Muscle of leg (tissue), 11 donors: ENCODE data around the gene TK2. TPM values are rescaled to one million over a fixed set of nuclear protein-coding genes. Genes with fewer than 3 reads are reported as not detected.

ENCODE experiments used
- DNase-seq: peaks from one replicate; pipeline ENCODE4 v3.0.0; 2013
- H3K27ac ChIP-seq: one replicate; pipeline ENCODE4 v1.5.1; 2013; ENCODE audit warnings: mild to moderate bottlenecking, low read length, control low read depth
- H3K27me3 ChIP-seq: one replicate; pipeline ENCODE4 v1.6.1; 2013; ENCODE audit warnings: low read length; ENCODE audit not compliant: control insufficient read depth, insufficient read depth
- H3K36me3 ChIP-seq: one replicate; pipeline ENCODE4 v1.6.1; 2013; ENCODE audit warnings: low read length; ENCODE audit not compliant: control insufficient read depth, insufficient read depth
- H3K4me1 ChIP-seq: one replicate; pipeline ENCODE4 v1.6.1; 2013; ENCODE audit warnings: low read length; ENCODE audit not compliant: control insufficient read depth, insufficient read depth
- H3K4me3 ChIP-seq: one replicate; pipeline ENCODE4 v1.5.1; 2013; ENCODE audit warnings: low read length, control low read depth
- H3K9me3 ChIP-seq: replicated peaks from 2 replicates; pipeline ENCODE4 v1.6.1; 2013; ENCODE audit warnings: low read depth, low read length; ENCODE audit not compliant: control insufficient read depth
- WGBS: methylation state at CpG from one replicate; pipeline ENCODE4 v1.1.5; 2013; ENCODE audit warnings: missing lambda C conversion rate; ENCODE audit not compliant: insufficient coverage; 5-methylcytosine and 5-hydroxymethylcytosine counted together
- polyA plus RNA-seq, 8 donors: library from polyadenylated mRNA; unstranded; fragments of 120-200 nt; gene quantifications; one replicate each; pipeline versions ENCODE4 v1.2.1 to v1.2.3, GENCODE V29; 2013; ENCODE audit warnings: inconsistent platforms in 1 of 8, low replicate concordance in 1 of 8; ENCODE audit not compliant: insufficient read length in 8 of 8, insufficient read depth in 1 of 8
- total RNA-seq: library from RNA; stranded (reverse); fragments of 120-200 nt; gene quantifications from one replicate; pipeline ENCODE4 v1.2.4, GENCODE V29; 2013

TK2 gene
- total and polyA plus RNA-seq, 9 donors: 13.6 to 18.8 (median 15.0) TPM

DNA sequence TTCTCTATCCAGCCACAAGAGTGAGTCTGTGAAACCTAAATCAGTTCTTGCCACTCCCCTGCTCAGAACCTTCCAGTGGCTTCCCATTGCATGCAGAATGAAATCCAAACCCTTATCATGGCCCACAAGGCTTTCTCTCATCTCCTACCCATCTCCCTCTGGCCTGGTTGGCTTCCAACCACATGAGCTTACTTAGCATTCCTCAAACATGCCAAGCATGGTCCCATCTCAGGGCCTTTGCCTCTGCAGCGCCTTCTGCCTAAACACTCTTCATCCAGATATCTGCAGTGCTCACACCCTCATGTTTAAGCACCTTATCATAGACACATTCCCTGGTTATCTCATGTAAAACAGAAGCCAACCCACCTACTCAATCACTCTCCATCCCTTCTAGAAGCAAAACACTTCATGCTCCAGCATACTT is 15.5 kb downstream of the TK2 start:
- no peak for DNase-seq
- Histone ChIP-seq H3K9me3 (no peaks in the 10 kb centered on the region), H3K4me3 (no peak overlapping the region), H3K36me3 (peaks cover 55% of the 10 kb centered on the region), H3K4me1 (no peaks in the 10 kb centered on the region), H3K27me3 (no peaks in the 10 kb centered on the region), H3K27ac (no peak overlapping the region)
- WGBS: 100% methylated on average over 1 of the region's 1 CpG

DNA sequence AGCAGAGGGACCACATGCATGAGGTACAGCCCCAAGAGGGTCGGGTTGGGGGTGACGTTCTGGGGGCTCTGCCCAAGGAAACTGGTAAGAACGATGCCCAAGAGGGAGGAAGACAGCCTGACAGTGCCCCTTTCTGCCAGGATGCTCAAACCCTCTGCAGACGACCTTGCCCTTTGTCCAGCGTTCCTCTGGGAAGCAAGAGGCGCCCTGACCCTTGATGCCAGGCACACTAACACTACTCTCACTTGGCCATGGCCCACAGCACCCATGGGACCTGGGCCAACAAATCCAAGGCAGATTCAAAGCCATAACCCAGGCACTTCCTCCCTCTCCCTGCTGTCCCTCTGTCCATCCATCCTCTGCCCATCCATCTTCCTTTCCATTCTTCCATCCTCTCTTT is 20.4 kb downstream of the TK2 start:
- Histone ChIP-seq H3K36me3 (peaks cover 65% of the 10 kb centered on the region), H3K27ac (no peak overlapping the region)
- 89% methylated on average over 6 of the region's 6 CpGs for WGBS

DNA sequence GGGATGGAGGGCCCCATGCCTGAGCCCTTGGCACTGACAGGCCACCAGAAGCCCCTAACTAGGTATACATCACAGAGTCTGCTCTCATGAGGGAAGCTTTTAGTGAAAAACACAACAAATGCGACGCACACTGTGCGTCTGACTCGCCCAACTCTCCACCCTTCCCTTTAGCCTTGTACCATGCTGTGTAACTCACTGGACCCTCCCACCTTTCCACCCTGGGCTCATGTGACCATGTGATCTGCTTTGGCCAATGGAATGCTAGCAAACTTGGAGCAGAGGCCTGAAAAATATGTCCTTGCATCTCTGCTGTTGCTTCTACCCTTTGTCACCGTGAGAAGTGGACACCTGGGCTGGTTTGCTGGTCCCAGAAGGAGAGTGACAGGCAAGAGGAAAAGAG is 21.6 kb downstream of the TK2 start:
- Histone ChIP-seq H3K9me3 (no peaks in the 10 kb centered on the region), H3K27ac (no peak overlapping the region), H3K4me1 (peaks cover 9% of the 10 kb centered on the region), H3K4me3 (no peak overlapping the region), H3K27me3 (no peaks in the 10 kb centered on the region), H3K36me3 (peaks cover 66% of the 10 kb centered on the region)
- no peak for DNase-seq
- 98% methylated on average over 5 of the region's 5 CpGs for WGBS

More for the DNA sequence above, 20.4 kb downstream of the TK2 start:
- no peak for DNase-seq
- no peaks in the 10 kb centered on the region for H3K27me3 ChIP-seq
- no peaks in the 10 kb centered on the region for H3K9me3 ChIP-seq
- H3K4me3 ChIP-seq: no peak overlapping the region
- peaks cover 3% of the 10 kb centered on the region for H3K4me1 ChIP-seq

DNA sequence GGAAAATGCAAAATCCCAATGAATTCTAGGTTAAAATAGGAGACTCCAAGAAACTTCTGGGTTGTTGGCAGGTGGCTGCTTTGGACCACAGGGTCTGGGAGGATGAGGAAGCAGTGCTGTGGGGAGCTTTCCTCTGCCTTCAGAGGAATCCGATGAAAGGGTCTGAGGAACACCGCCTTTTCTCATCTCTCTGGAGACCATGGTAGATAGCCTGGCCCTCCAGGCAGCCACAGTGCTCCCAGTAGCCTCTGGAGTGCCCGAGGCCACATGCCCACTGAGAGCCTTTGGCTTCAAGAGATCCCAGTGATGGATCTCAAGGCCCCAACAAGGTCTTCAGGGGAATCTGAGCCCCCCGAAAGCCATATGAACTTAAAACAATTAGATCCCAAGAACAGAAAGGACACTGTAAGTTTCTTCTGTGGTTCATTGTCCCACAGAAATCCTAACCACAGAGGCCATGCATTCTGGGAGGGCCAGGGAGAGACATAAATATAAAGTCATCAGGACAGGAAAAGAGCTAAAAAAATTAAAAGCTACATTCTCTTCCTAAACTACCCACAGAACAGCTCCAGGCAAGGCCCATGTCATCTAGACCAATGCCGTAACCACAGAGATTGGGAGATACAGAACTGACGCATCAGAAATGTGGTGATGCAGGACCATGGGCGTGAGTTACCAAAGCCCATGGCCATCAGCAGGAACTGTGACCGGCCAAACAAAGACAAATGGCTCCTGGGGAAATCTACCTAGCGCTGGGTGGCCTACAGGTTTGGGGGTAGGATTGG is 24.3 kb downstream of the TK2 start:
- Histone ChIP-seq H3K9me3 (no peaks in the 10 kb centered on the region), H3K4me3 (no peak overlapping the region), H3K27me3 (no peaks in the 10 kb centered on the region), H3K36me3 (peaks cover 66% of the 10 kb centered on the region), H3K4me1 (peaks cover 25% of the 10 kb centered on the region), H3K27ac (peak overlapping the region; percentile 7)
- DNase-seq: no peak
- WGBS: 92% methylated on average over 7 of the region's 9 CpGs

DNA sequence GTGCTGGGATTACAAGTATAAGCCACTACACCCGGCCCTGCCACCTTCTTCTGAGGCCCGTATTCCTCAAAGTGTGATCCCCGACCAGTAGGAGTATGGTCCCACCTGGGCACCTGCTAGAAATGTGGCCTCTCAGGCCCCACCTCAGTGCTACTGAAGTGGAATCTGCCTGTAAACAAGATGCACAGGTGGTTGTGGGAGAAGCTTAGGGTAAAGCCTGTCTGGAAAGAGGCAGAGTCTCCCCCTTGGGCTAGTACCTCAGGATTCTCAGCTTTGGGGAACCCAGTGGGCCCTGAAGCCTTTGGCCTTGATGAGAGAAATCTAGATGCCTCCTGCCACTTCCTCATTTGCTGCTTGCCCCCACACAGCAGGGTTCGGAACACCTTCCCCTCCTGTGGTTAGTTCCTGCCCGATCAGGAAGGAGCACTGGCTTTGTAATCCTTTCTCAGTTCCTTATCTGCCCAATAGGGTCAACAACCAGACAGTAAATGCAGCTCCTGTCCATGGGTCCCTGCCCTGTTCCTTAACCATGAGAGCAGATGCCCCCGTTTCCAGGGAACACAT is 25.2 kb downstream of the TK2 start:
- H3K4me3 ChIP-seq: no peak overlapping the region
- H3K36me3 ChIP-seq: peaks cover 59% of the 10 kb centered on the region
- peak; percentile 72 for DNase-seq
- H3K9me3 ChIP-seq: no peaks in the 10 kb centered on the region
- WGBS: 71% methylated on average over 5 of the region's 6 CpGs
- H3K27ac ChIP-seq: peak overlapping the region; percentile 72
- H3K27me3 ChIP-seq: no peaks in the 10 kb centered on the region
- H3K4me1 ChIP-seq: peaks cover 34% of the 10 kb centered on the region

DNA sequence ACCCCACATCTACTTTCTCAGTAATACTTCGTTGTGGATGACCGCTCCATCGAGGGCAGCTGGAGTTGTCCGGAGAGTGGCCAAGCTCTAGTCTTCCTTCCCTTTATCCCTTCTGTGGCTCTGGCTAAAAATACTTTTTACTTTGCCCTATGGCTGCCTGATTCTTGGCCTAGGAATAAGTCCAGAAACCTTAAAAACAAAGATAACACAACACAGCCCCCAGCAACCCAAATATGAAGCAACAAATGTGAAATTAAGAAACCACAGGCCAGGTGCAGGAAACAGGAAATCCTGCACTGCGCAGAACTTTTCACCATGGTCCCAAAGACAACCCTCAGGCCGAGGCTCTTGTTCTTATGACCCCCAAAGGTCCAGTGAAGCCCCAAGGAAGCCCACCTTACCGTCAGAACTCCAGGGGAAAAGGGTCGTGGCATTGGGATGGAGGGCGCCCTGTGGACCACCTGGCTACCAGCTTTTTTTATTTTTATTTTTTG is 26.0 kb downstream of the TK2 start:
- WGBS: 63% methylated on average over 8 of the region's 9 CpGs
- H3K9me3 ChIP-seq: no peaks in the 10 kb centered on the region
- no peaks in the 10 kb centered on the region for H3K27me3 ChIP-seq
- H3K4me1 ChIP-seq: peaks cover 39% of the 10 kb centered on the region
- peaks cover 53% of the 10 kb centered on the region for H3K36me3 ChIP-seq
- peak overlapping the region; percentile 72 for H3K27ac ChIP-seq
- H3K4me3 ChIP-seq: no peak overlapping the region
- DNase-seq: peak; percentile 41

DNA sequence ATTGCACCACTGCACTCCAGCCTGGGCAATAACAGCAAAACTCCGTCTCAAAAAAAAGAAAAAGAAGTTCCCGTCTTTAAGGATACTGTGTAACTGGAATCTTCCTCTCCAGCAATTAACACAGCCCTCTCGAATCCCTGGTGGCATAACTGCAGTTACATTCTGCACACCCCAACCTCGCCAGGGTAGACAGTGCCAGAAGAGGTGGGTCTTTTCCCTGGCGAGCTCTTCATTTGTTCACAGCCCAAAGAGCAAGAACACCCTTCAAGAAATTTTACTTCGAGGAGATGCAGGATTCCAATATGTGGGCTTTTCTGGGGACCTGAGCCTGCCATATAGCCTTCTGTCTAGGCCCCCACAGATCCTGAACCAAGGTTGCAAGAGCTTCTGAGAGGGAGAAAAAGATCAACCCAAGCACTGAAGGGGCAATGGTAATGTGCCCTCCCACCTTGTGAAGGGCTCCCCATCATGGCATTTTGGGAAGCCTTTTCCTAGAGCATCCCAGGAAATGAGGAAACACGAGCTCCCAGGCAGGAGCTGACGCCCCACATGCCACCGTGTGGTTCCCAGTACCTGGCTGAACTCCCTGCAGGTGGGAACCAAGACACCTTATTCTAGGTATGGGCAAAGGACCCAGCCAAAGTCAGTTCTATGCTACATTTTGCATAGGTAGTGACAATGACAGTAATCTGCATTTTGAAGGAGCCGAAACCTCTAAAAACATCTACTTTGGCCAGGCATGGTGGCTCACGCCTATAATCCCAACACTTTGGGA is 26.9 kb downstream of the TK2 start:
- peaks cover 45% of the 10 kb centered on the region for H3K36me3 ChIP-seq
- H3K27ac ChIP-seq: peak overlapping the region; percentile 31
- WGBS: 74% methylated on average over 4 of the region's 11 CpGs
- H3K9me3 ChIP-seq: no peaks in the 10 kb centered on the region
- no peaks in the 10 kb centered on the region for H3K27me3 ChIP-seq
- no peak overlapping the region for H3K4me3 ChIP-seq
- no peak for DNase-seq
- H3K4me1 ChIP-seq: peaks cover 42% of the 10 kb centered on the region

DNA sequence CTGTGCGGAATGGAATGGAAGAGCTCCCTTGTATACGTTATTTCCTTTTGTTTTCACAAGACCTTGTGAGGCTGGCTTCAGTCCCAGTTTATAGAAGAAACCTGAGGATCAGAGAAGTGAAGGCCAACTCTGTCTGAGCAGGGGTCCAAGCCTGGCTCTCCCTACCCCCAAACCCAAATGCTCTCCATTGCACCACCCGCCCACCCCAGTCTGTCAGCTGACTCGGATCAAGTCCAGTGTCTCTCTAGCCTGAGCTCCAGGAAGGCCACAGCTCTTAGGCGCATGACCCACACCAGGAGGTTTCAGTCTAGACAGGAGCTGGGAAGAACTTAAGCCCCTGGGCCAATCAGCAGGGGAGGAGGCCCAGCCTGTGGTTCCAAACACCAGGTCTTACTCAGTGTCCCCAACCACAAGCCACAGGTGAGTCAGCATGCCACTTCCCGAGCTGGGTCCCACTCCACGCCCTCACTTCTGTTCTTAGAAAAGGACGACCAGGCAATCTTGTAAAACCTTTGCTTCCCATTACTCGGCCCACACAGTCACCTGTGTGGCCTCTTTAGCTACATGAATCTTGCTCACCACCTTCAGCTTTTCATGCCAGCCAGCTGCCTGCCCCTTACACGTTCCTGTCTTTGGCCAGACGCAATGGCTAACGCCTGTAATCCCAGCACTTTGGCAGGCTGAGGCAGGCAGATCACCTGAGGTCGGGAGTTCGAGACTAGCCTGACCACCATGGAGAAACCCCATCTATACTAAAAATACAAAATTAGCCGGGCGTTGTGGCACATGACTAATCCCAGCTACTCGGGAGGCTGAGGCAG is 27.8 kb downstream of the TK2 start:
- Histone ChIP-seq H3K27ac (peak overlapping the region; percentile 63), H3K27me3 (no peaks in the 10 kb centered on the region), H3K36me3 (peaks cover 41% of the 10 kb centered on the region), H3K4me1 (peaks cover 51% of the 10 kb centered on the region), H3K4me3 (no peak overlapping the region), H3K9me3 (no peaks in the 10 kb centered on the region)
- DNase-seq: no peak
- 88% methylated on average over 11 of the region's 17 CpGs for WGBS

DNA sequence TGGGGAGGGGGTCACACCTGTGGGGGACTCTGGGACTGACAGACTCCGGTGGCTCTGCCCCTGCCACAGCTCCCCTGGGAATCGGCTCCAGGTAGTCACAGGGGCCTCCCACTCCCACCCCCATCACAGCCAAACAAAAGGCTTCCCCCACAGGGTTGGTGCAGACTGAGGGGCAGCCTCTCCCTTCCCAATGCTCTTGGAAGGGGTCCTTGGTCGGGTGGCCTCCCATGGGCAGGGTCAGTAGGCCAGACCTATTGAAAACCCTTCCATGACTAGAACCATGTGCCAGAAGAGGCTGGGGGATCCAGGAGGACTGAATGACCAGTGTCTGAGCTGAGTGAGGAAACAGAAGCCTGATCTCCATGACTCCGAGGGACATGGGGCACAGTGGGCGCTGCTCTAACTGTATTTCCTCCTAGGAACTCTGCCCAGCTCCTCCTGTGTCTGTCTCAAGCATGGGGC is 28.6 kb downstream of the TK2 start:
- peak overlapping the region; percentile 63 for H3K27ac ChIP-seq
- peaks cover 36% of the 10 kb centered on the region for H3K36me3 ChIP-seq
- H3K4me1 ChIP-seq: peaks cover 60% of the 10 kb centered on the region
- DNase-seq: no peak
- H3K9me3 ChIP-seq: no peaks in the 10 kb centered on the region
- no peak overlapping the region for H3K4me3 ChIP-seq
- 68% methylated on average over 2 of the region's 5 CpGs for WGBS
- H3K27me3 ChIP-seq: no peaks in the 10 kb centered on the region
